Stimulated activated effector memory CD8-positive, alpha-beta T cell treated with anti-CD3 and anti-CD28 coated beads, Interleukin-12 subunit alpha, Interleukin-12 subunit beta, amount 100 ng/mL, for 72 hours (primary cell): ENCODE results near the gene ROM1.

ENCODE experiments used
- ATAC-seq: fragments of 150-1000 bp; cut with Tn5 transposase; 2 replicates; pipeline ENCODE4 v1.10.0; 2021
- DNase-seq, 2 donors: peaks; one replicate each; pipeline ENCODE4 v3.0.0; 2021 to 2022; ENCODE audit warnings: low spot score in 2 of 2
- H3K27ac Mint-ChIP-seq: one replicate; pipeline ENCODE4 v1.8.0; 2022; ENCODE audit warnings: mild to moderate bottlenecking, mixed read lengths
- H3K36me3 Mint-ChIP-seq: one replicate; pipeline ENCODE4 v1.8.0; 2022; ENCODE audit warnings: mild to moderate bottlenecking, mixed read lengths
- H3K4me1 Mint-ChIP-seq: one replicate; pipeline ENCODE4 v1.8.0; 2022; ENCODE audit warnings: mixed read lengths
- H3K4me3 Mint-ChIP-seq: one replicate; pipeline ENCODE4 v1.8.0; 2022; ENCODE audit warnings: mild to moderate bottlenecking, mixed read lengths
- H3K9me3 Mint-ChIP-seq: one replicate; pipeline ENCODE4 v1.8.0; 2022; ENCODE audit warnings: mixed read lengths

The ROM1 gene

GRCh38 chr11:62600367-62601121, 12.5 kb upstream of the ROM1 start:
- peaks cover 67% of the 10 kb centered on the region for H3K4me1 Mint-ChIP-seq
- H3K36me3 Mint-ChIP-seq, result peaks cover 95% of the 10 kb centered on the region
- no peaks in the 10 kb centered on the region for H3K9me3 Mint-ChIP-seq
- peak overlapping the region; percentile 88 for H3K4me3 Mint-ChIP-seq
- DNase-seq (no peak), ATAC-seq (no peak)
- H3K27ac Mint-ChIP-seq, result peak overlapping the region; percentile 96

GRCh38 chr11:62601122-62601371, 12.0 kb upstream of the ROM1 start:
- no peak for DNase-seq
- ATAC-seq, result no peak

GRCh38 chr11:62601372-62602140, 11.5 kb upstream of the ROM1 start, which contains the start of gene MTA2:
Gene MTA2, minus strand, starts transcription at chr11:62601865. Its CDS starts 415 bp downstream, at chr11:62601450.
- H3K36me3 Mint-ChIP-seq, result peaks cover 95% of the 10 kb centered on the region
- DNase-seq (peak; percentile 100), ATAC-seq (peak; percentile 89)
- no peaks in the 10 kb centered on the region for H3K9me3 Mint-ChIP-seq
- H3K4me1 Mint-ChIP-seq, result peaks cover 64% of the 10 kb centered on the region
- peak within 1 kb of the TSS; percentile 88 for H3K4me3 Mint-ChIP-seq
- H3K27ac Mint-ChIP-seq, result peak within 1 kb of the TSS; percentile 96

More at GRCh38 chr11:62601122-62601371, 12.0 kb upstream of the ROM1 start:
- peaks cover 64% of the 10 kb centered on the region for H3K4me1 Mint-ChIP-seq
- H3K27ac Mint-ChIP-seq, result peak overlapping the region; percentile 96
- H3K36me3 Mint-ChIP-seq, result peaks cover 95% of the 10 kb centered on the region
- peak overlapping the region; percentile 88 for H3K4me3 Mint-ChIP-seq
- H3K9me3 Mint-ChIP-seq, result no peaks in the 10 kb centered on the region

- DNase-seq (no peak), ATAC-seq (no peak)
- peaks cover 95% of the 10 kb centered on the region for H3K36me3 Mint-ChIP-seq
- H3K4me1 Mint-ChIP-seq, result peaks cover 59% of the 10 kb centered on the region
- H3K27ac Mint-ChIP-seq, result peak overlapping the region; percentile 96
- no peaks in the 10 kb centered on the region for H3K9me3 Mint-ChIP-seq
- peak overlapping the region; percentile 88 for H3K4me3 Mint-ChIP-seq
These were observed 10.7 kb upstream of the ROM1 start for GRCh38 chr11:62602141-62603071.

- Mint-ChIP-seq H3K36me3 (peaks cover 95% of the 10 kb centered on the region), H3K4me1 (peaks cover 59% of the 10 kb centered on the region), H3K4me3 (peak overlapping the region; percentile 88), H3K27ac (peak overlapping the region; percentile 86), H3K9me3 (no peaks in the 10 kb centered on the region)
- DNase-seq (no peak), ATAC-seq (no peak)
These were observed 10.0 kb upstream of the ROM1 start for GRCh38 chr11:62603072-62603408.

GRCh38 chr11:62603776-62604299, 9.2 kb upstream of the ROM1 start:
- H3K27ac Mint-ChIP-seq, result peak overlapping the region; percentile 86
- ATAC-seq, result no peak
- H3K9me3 Mint-ChIP-seq, result no peaks in the 10 kb centered on the region
- H3K36me3 Mint-ChIP-seq, result peaks cover 95% of the 10 kb centered on the region
- no peak for DNase-seq
- peaks cover 57% of the 10 kb centered on the region for H3K4me1 Mint-ChIP-seq
- peak overlapping the region; percentile 88 for H3K4me3 Mint-ChIP-seq

GRCh38 chr11:62604460-62605120, 8.5 kb upstream of the ROM1 start:
- no peaks in the 10 kb centered on the region for H3K9me3 Mint-ChIP-seq
- peak overlapping the region; percentile 86 for H3K27ac Mint-ChIP-seq
- H3K4me3 Mint-ChIP-seq, result no peak overlapping the region
- DNase-seq, result no peak
- H3K36me3 Mint-ChIP-seq, result peaks cover 95% of the 10 kb centered on the region
- ATAC-seq, result no peak
- peaks cover 57% of the 10 kb centered on the region for H3K4me1 Mint-ChIP-seq

- Mint-ChIP-seq H3K9me3 (no peaks in the 10 kb centered on the region), H3K4me3 (no peak overlapping the region), H3K4me1 (peaks cover 56% of the 10 kb centered on the region), H3K27ac (peak overlapping the region; percentile 67), H3K36me3 (peaks cover 92% of the 10 kb centered on the region)
- no peak for DNase-seq
- ATAC-seq, result no peak
These were observed 7.6 kb upstream of the ROM1 start for GRCh38 chr11:62605467-62605866.

GRCh38 chr11:62605902-62606301, 7.2 kb upstream of the ROM1 start:
- H3K36me3 Mint-ChIP-seq, result peaks cover 92% of the 10 kb centered on the region
- DNase-seq (no peak), ATAC-seq (no peak)
- H3K4me3 Mint-ChIP-seq, result no peak overlapping the region
- H3K9me3 Mint-ChIP-seq, result no peaks in the 10 kb centered on the region
- no peak overlapping the region for H3K27ac Mint-ChIP-seq
- peaks cover 58% of the 10 kb centered on the region for H3K4me1 Mint-ChIP-seq

GRCh38 chr11:62607714-62608113, 5.3 kb upstream of the ROM1 start:
- H3K36me3 Mint-ChIP-seq, result peaks cover 91% of the 10 kb centered on the region
- H3K4me1 Mint-ChIP-seq, result peaks cover 65% of the 10 kb centered on the region
- H3K4me3 Mint-ChIP-seq, result no peak overlapping the region
- ATAC-seq, result no peak
- DNase-seq, result no peak
- peak overlapping the region; percentile 34 for H3K27ac Mint-ChIP-seq
- H3K9me3 Mint-ChIP-seq, result no peaks in the 10 kb centered on the region

GRCh38 chr11:62608776-62609175, 4.3 kb upstream of the ROM1 start:
- Mint-ChIP-seq H3K27ac (peak overlapping the region; percentile 77), H3K36me3 (peaks cover 83% of the 10 kb centered on the region), H3K9me3 (no peaks in the 10 kb centered on the region), H3K4me1 (peaks cover 58% of the 10 kb centered on the region), H3K4me3 (peak overlapping the region; percentile 10)
- DNase-seq (no peak), ATAC-seq (no peak)

- ATAC-seq, result no peak
These were observed 2.7 kb upstream of the ROM1 start for GRCh38 chr11:62610403-62610802.

GRCh38 chr11:62610814-62611704, 2.0 kb upstream of the ROM1 start:
- peak overlapping the region; percentile 95 for H3K4me3 Mint-ChIP-seq
- peaks cover 79% of the 10 kb centered on the region for H3K36me3 Mint-ChIP-seq

More at GRCh38 chr11:62610403-62610802, 2.7 kb upstream of the ROM1 start:
- peaks cover 65% of the 10 kb centered on the region for H3K4me1 Mint-ChIP-seq
- H3K4me3 Mint-ChIP-seq, result peak overlapping the region; percentile 95
- peak overlapping the region; percentile 97 for H3K27ac Mint-ChIP-seq
- no peak for DNase-seq
- no peaks in the 10 kb centered on the region for H3K9me3 Mint-ChIP-seq
- peaks cover 82% of the 10 kb centered on the region for H3K36me3 Mint-ChIP-seq

More at GRCh38 chr11:62610814-62611704, 2.0 kb upstream of the ROM1 start:
- Mint-ChIP-seq H3K9me3 (no peaks in the 10 kb centered on the region), H3K4me1 (peaks cover 63% of the 10 kb centered on the region), H3K27ac (peak overlapping the region; percentile 97)
- DNase-seq, result no peak
- no peak for ATAC-seq
